Stomach (tissue), 4 donors: Measurements from ENCODE around the gene PKHD1.

Experiments used
- CTCF ChIP-seq, 7 experiments: fragments of 450-650 bp in 4 of 7; fragments of 200-600 bp in 3 of 7; sonication (generic) in 3 of 7; IDR thresholded peaks; one replicate each; pipeline ENCODE4 v1.5.1; 2016 to 2019; ENCODE audit warnings: antibody characterized with exemption in 7 of 7, control low read depth in 2 of 7, mild to moderate bottlenecking in 1 of 7
- POLR2AphosphoS5 ChIP-seq, 3 donors: sonication (generic); formaldehyde crosslinking; IDR thresholded peaks; one replicate each; pipeline ENCODE4 v1.6.1; 2016; ENCODE audit warnings: antibody characterized with exemption in 3 of 3

GRCh38 chr6:51915098-51915497, 172.3 kb downstream of the PKHD1 start:
- no peak for TF ChIP-seq CTCF (IDR thresholded peaks at IDR 0.05)
- TF ChIP-seq POLR2AphosphoS5 (IDR thresholded peaks at IDR 0.05): no peak
